Epidermal melanocyte (primary cell): ENCODE data around the gene PAGE5.

ENCODE experiments used
- DNase-seq: peaks from one replicate; pipeline ENCODE4 v3.0.0; 2011; ENCODE audit warnings: low spot score; ENCODE audit not compliant: insufficient read length

Gene PAGE5

GRCh38 chrX:55220119-55220794, at the start of gene PAGE5:
Gene PAGE5 (plus strand): TSS chrX:55220346. CDS start chrX:55221383, 1,037 bp downstream.
- DNase-seq, result no peak

GRCh38 chrX:55187281-55187680, 32.9 kb upstream of the PAGE5 start:
- no peak for DNase-seq

GRCh38 chrX:55196688-55197087, 23.5 kb upstream of the PAGE5 start:
- no peak for DNase-seq

- no peak for DNase-seq
Measured at GRCh38 chrX:55201930-55202579, 18.1 kb upstream of the PAGE5 start.

GRCh38 chrX:55206162-55206941, 13.8 kb upstream of the PAGE5 start:
- no peak for DNase-seq

- DNase-seq, result no peak
Measured at GRCh38 chrX:55210931-55211677, 9.0 kb upstream of the PAGE5 start.

GRCh38 chrX:55213381-55213780, 6.8 kb upstream of the PAGE5 start:
- no peak for DNase-seq

- no peak for DNase-seq
Measured at GRCh38 chrX:55240788-55241340, 20.7 kb downstream of the PAGE5 start.

GRCh38 chrX:55253528-55253927, 33.4 kb downstream of the PAGE5 start:
- DNase-seq, result no peak

GRCh38 chrX:55260806-55261205, 40.7 kb downstream of the PAGE5 start:
- DNase-seq, result no peak

- no peak for DNase-seq
Measured at GRCh38 chrX:55264816-55265215, 44.7 kb downstream of the PAGE5 start, which contains the start of gene PAGE3. Gene PAGE3 (minus strand): TSS chrX:55264916. CDS start chrX:55263903, 1,013 bp downstream.
